Measurements from ENCODE around the gene ENPP3. TPM values are rescaled to one million over a fixed set of nuclear protein-coding genes. Genes with fewer than 3 reads are reported as not detected.

Gene ENPP3
- total and polyA plus RNA-seq, 2 experiments from 2014 or later: not detected

GRCh38 chr6:131779304-131779703, 142.2 kb downstream of the ENPP3 start:
- Histone ChIP-seq H4K20me1 (ENCODE audit: insufficient read depth) (no peaks in the 10 kb centered on the region), H3K4me1 (ENCODE audit: insufficient read depth) (peaks cover 2% of the 10 kb centered on the region), H3K9me2 (ENCODE audit: insufficient read depth) (no peaks in the 10 kb centered on the region), H3K27me3 (replicated peaks; ENCODE audit: insufficient read depth) (no peaks in the 10 kb centered on the region), H3K9me3 (ENCODE audit: low read depth) (no peaks in the 10 kb centered on the region), H3F3A (ENCODE audit: insufficient read depth) (no peaks in the 10 kb centered on the region), H3K4me2 (ENCODE audit: unreplicated experiment) (no peak overlapping the region), H3K79me2 (ENCODE audit: insufficient read depth) (no peaks in the 10 kb centered on the region), H3K27ac (no peak overlapping the region), H3K36me3 (ENCODE audit: low read depth) (no peaks in the 10 kb centered on the region), H2AFZ (no peak overlapping the region), H3K9ac (no peak overlapping the region), H3K4me3 (no peak overlapping the region)
- in situ Hi-C loops (cut with MboI): no loop called here
- 41 to 46% methylated on average over 2 of the region's 2 CpGs for WGBS, 2 experiments (ENCODE audit: low coverage in 1 of 2, low lambda C conversion rate in 2 of 2, missing lambda C conversion rate in 2 of 2)
- DNase-seq: no peak
- TF ChIP-seq EZH2 (IDR thresholded peaks at IDR 0.05; ENCODE audit: insufficient read depth, poor library complexity, severe bottlenecking) (no peak), EZH2phosphoT487 (IDR thresholded peaks at IDR 0.05; ENCODE audit: insufficient read depth, low read depth) (no peak)

GRCh38 chr6:131780600-131780999, 143.5 kb downstream of the ENPP3 start:
- in situ Hi-C loops (cut with MboI): no loop called here

GRCh38 chr6:131781687-131782086, 144.6 kb downstream of the ENPP3 start:
- in situ Hi-C loops (cut with MboI): no loop called here

More at GRCh38 chr6:131780600-131780999, 143.5 kb downstream of the ENPP3 start:
- H2AFZ ChIP-seq: no peak overlapping the region
- DNase-seq: no peak
- H3K4me3 ChIP-seq: no peak overlapping the region
- no peaks in the 10 kb centered on the region for H3K27me3 ChIP-seq (replicated peaks; ENCODE audit: insufficient read depth)
- no peaks in the 10 kb centered on the region for H3K9me2 ChIP-seq (ENCODE audit: insufficient read depth)
- no peak overlapping the region for H3K27ac ChIP-seq
- H3K9ac ChIP-seq: no peak overlapping the region
- WGBS, 2 experiments (ENCODE audit: low coverage in 1 of 2, low lambda C conversion rate in 2 of 2, missing lambda C conversion rate in 2 of 2): 97% methylated on average over 11 of the region's 11 CpGs
- H3K36me3 ChIP-seq (ENCODE audit: low read depth): no peaks in the 10 kb centered on the region
- no peak overlapping the region for H3K4me2 ChIP-seq (ENCODE audit: unreplicated experiment)
- TF ChIP-seq EZH2 (IDR thresholded peaks at IDR 0.05; ENCODE audit: insufficient read depth, poor library complexity, severe bottlenecking) (no peak), EZH2phosphoT487 (IDR thresholded peaks at IDR 0.05; ENCODE audit: insufficient read depth, low read depth) (no peak)
- H3F3A ChIP-seq (ENCODE audit: insufficient read depth): no peaks in the 10 kb centered on the region
- peaks cover 8% of the 10 kb centered on the region for H3K4me1 ChIP-seq (ENCODE audit: insufficient read depth)
- H3K79me2 ChIP-seq (ENCODE audit: insufficient read depth): no peaks in the 10 kb centered on the region
- H3K9me3 ChIP-seq (ENCODE audit: low read depth): no peaks in the 10 kb centered on the region
- H4K20me1 ChIP-seq (ENCODE audit: insufficient read depth): no peaks in the 10 kb centered on the region

GRCh38 chr6:131782764-131783163, 145.7 kb downstream of the ENPP3 start:
- Histone ChIP-seq H4K20me1 (ENCODE audit: insufficient read depth) (no peaks in the 10 kb centered on the region), H3K27me3 (replicated peaks; ENCODE audit: insufficient read depth) (no peaks in the 10 kb centered on the region), H3K4me1 (ENCODE audit: insufficient read depth) (peaks cover 19% of the 10 kb centered on the region), H3K4me2 (ENCODE audit: unreplicated experiment) (no peak overlapping the region), H2AFZ (no peak overlapping the region), H3K36me3 (ENCODE audit: low read depth) (no peaks in the 10 kb centered on the region), H3F3A (ENCODE audit: insufficient read depth) (peaks cover 12% of the 10 kb centered on the region; the same call in 1 of the 2 replicates), H3K4me3 (no peak overlapping the region), H3K9me2 (ENCODE audit: insufficient read depth) (no peaks in the 10 kb centered on the region), H3K9ac (no peak overlapping the region), H3K79me2 (ENCODE audit: insufficient read depth) (no peaks in the 10 kb centered on the region), H3K9me3 (ENCODE audit: low read depth) (no peaks in the 10 kb centered on the region), H3K27ac (no peak overlapping the region)
- DNase-seq: no peak
- TF ChIP-seq EZH2 (IDR thresholded peaks at IDR 0.05; ENCODE audit: insufficient read depth, poor library complexity, severe bottlenecking) (no peak), EZH2phosphoT487 (IDR thresholded peaks at IDR 0.05; ENCODE audit: insufficient read depth, low read depth) (no peak)
- in situ Hi-C loops (cut with MboI): no loop called here
- 73 to 80% methylated on average over 1 of the region's 1 CpG for WGBS, 2 experiments (ENCODE audit: low coverage in 1 of 2, low lambda C conversion rate in 2 of 2, missing lambda C conversion rate in 2 of 2)

More at GRCh38 chr6:131781687-131782086, 144.6 kb downstream of the ENPP3 start:
- H3K27ac ChIP-seq: no peak overlapping the region
- DNase-seq: no peak
- H3K4me2 ChIP-seq (ENCODE audit: unreplicated experiment): no peak overlapping the region
- H3K4me3 ChIP-seq: no peak overlapping the region
- H3K9me2 ChIP-seq (ENCODE audit: insufficient read depth): no peaks in the 10 kb centered on the region
- H3K4me1 ChIP-seq (ENCODE audit: insufficient read depth): peaks cover 8% of the 10 kb centered on the region
- no peak overlapping the region for H2AFZ ChIP-seq
- H3K9ac ChIP-seq: no peak overlapping the region
- WGBS, 2 experiments (ENCODE audit: low coverage in 1 of 2, low lambda C conversion rate in 2 of 2, missing lambda C conversion rate in 2 of 2): 46 to 48% methylated on average over 3 of the region's 3 CpGs
- no peaks in the 10 kb centered on the region for H3K9me3 ChIP-seq (ENCODE audit: low read depth)
- TF ChIP-seq EZH2 (IDR thresholded peaks at IDR 0.05; ENCODE audit: insufficient read depth, poor library complexity, severe bottlenecking): no peak
- TF ChIP-seq EZH2phosphoT487 (IDR thresholded peaks at IDR 0.05; ENCODE audit: insufficient read depth, low read depth): no peak
- H3K27me3 ChIP-seq (replicated peaks; ENCODE audit: insufficient read depth): no peaks in the 10 kb centered on the region
- no peaks in the 10 kb centered on the region for H4K20me1 ChIP-seq (ENCODE audit: insufficient read depth)
- H3F3A ChIP-seq (ENCODE audit: insufficient read depth): peaks cover 3% of the 10 kb centered on the region; the same call in 1 of the 2 replicates
- H3K36me3 ChIP-seq (ENCODE audit: low read depth): no peaks in the 10 kb centered on the region
- H3K79me2 ChIP-seq (ENCODE audit: insufficient read depth): no peaks in the 10 kb centered on the region

- 11% methylated on average over 1 of the region's 1 CpG for WGBS, 2 experiments (ENCODE audit: low coverage in 1 of 2, low lambda C conversion rate in 2 of 2, missing lambda C conversion rate in 2 of 2)
- H3F3A ChIP-seq (ENCODE audit: insufficient read depth): peaks cover 24% of the 10 kb centered on the region
- no peaks in the 10 kb centered on the region for H3K9me2 ChIP-seq (ENCODE audit: insufficient read depth)
- H3K9me3 ChIP-seq (ENCODE audit: low read depth): no peaks in the 10 kb centered on the region
- H3K27me3 ChIP-seq (replicated peaks; ENCODE audit: insufficient read depth): no peaks in the 10 kb centered on the region
- no peak overlapping the region for H3K9ac ChIP-seq
- H3K79me2 ChIP-seq (ENCODE audit: insufficient read depth): no peaks in the 10 kb centered on the region
- no peak overlapping the region for H3K27ac ChIP-seq
- DNase-seq: peak; percentile 27
- in situ Hi-C loops (cut with MboI): no loop called here
- no peak overlapping the region for H3K4me3 ChIP-seq
- no peak overlapping the region for H2AFZ ChIP-seq
- H3K4me1 ChIP-seq (ENCODE audit: insufficient read depth): peaks cover 37% of the 10 kb centered on the region
- no peak overlapping the region for H3K4me2 ChIP-seq (ENCODE audit: unreplicated experiment)
- no peaks in the 10 kb centered on the region for H4K20me1 ChIP-seq (ENCODE audit: insufficient read depth)
- no peaks in the 10 kb centered on the region for H3K36me3 ChIP-seq (ENCODE audit: low read depth)
- no peak for TF ChIP-seq EZH2phosphoT487 (IDR thresholded peaks at IDR 0.05; ENCODE audit: insufficient read depth, low read depth)
- TF ChIP-seq EZH2 (IDR thresholded peaks at IDR 0.05; ENCODE audit: insufficient read depth, poor library complexity, severe bottlenecking): no peak
Observed at GRCh38 chr6:131784561-131784960, 147.5 kb downstream of the ENPP3 start.

All from GM23248 (cell line).